GM18858 (cell line): Measurements from ENCODE around the gene DVL2.
A peak's percentile ranks its signal among the peaks of the same experiment; 100 is the strongest.
"Not testable (repeated sequence)": the region's sequence is repeated elsewhere in the genome, so short reads cannot be mapped to it uniquely, and the experiment has no call there.

Experiments
- ATAC-seq: cut with Tn5 transposase; IDR thresholded peaks from one replicate; pipeline ENCODE4 v1.9.1; 2021; ENCODE audit not compliant: unreplicated experiment

Gene DVL2

DNA sequence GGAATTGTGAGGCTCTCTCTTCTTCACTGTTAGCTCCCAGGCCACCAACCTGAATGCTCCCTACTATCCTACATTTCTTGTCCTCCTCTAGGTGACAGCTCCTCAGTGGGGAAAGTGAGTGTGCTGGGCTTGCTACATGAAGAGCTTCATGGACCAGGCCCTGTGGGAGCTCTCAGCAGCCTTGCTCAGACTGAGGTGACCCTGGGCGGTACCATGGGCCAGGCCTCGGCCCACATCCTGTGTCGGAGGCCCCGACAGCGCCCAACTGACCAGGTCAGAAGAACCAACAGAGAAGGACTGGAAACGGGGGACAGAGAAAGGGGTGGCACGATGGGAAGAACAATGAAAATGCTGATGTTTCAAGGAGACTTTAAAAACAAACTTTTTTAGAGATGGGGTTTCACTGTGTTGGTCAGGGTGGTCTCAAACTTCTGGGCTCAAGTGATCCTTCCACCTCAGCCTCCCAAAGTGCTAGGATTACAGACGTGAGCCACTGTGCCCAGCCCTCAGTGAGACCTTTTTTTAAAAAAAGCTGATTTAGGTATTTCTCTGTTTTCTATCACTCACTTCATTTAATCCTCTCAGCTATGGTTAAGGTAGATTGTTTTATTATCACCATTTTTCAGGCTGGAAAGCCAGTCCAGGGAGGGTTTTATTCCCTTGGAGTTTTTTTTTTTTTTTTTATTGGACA is 22.6 kb upstream of the DVL2 start:
- ATAC-seq = no peak

DNA sequence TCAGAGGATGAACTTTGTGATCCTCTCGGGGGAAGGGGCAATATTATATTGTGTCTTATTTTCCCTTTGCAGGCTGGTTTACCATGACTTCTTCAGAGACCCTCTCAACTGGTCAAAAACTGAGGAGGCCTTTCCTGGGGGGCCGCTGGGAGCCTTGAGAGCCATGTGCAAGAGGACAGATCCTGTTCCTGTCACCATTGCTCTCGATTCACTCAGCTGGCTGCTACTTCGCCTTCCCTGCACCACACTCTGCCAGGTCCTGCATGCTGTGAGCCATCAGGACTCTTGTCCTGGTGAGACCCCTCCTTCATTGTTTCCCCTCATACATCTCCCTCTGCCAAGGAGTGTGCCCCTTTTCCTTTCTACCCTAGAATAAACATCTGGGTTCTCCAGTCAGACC is 20.2 kb upstream of the DVL2 start:
- ATAC-seq = no peak

DNA sequence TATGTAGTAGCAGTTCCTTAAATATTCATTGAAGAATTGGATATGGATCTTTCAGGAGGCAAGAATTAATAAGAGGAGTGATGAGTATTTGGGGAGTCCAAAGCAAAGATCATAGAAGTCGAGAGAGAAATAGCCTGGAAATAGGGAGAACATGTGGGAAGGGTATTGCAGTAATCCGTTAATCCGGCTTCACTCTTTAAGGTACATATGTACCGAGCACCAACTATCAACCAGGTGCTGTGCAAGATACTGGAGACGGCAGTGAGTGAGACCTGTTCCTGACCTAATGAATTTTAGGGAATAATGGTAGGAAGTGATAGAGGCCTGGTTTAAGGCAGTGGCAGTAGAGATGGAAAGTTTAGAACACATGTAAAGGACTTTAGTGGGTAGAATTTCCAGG is 18.8 kb upstream of the DVL2 start:
- no peak for ATAC-seq

DNA sequence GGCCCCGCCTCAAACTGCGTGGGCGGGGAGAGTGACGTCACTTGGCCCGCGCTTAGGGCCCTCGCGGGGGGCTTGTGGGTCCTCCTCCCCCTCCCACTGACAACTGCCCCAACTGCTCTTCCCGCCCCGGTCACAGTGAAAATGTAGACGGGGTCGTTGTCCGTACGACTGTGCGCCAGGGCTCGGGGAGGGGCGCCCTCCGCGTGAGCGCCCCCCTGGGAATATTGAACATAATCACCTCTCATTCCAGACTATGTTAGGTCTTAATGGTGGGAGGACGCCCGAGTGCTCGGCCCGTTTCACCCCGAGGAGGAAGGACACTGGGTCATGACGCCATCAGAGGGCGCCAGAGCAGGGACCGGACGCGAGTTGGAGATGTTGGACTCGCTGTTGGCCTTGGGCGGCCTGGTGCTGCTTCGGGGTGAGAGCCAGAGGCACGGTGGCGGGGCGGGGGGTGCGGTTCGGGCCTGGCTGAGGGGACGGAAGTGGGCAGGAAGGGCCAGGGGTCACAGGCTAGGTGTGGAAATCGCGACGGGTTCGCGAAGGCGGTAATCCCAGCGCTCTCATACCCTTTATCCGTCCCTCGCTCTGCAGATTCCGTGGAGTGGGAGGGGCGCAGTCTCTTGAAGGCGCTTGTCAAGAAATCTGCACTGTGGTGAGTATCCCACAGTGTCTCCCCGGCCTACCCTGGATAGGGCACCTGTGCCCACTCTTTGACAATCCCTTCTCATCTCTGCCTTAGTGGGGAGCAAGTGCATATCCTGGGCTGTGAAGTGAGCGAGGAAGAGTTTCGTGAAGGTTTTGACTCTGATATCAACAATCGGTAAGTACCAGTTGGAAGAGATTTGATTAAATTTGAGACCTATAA is 18.1 kb upstream of the DVL2 start, which contains the start of gene ELP5:
ELP5 (plus strand) TSS at position 40 of the 868 bp plus-strand sequence; CDS start at position 376, 336 bp downstream.
- ATAC-seq = peak; percentile 40

DNA sequence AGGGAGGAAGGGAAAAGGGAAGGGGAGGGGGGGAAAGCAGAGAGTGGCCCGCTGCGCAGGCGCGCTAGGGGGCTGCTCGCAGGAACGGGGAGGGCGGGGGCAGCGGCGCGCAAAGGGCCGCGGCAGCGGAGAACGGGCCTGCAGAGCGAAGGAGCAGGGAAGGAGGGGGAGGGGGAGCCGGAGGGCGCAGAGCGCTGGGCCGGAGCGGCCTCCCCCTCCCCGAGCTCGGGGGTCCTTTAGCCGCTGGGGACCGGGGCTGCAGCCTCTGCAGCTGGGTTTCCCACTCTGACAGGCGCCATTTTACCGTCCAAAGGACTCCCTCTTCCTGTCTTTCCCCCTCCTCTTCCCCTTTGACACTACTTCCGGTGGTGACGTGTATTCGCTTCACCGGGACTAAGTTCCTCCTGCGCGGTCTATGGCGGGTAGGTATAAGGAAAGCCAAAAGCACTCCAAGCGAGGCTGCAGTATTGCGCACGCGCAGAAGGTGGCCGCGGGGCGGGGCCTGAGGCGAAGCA is 17.4 kb upstream of the DVL2 start, which contains the start of gene CTDNEP1:
CTDNEP1 (minus strand) TSS at position 74 of the 515 bp plus-strand sequence. CDS start 438 bp downstream, outside the sequence.
- ATAC-seq = peak; percentile 68

DNA sequence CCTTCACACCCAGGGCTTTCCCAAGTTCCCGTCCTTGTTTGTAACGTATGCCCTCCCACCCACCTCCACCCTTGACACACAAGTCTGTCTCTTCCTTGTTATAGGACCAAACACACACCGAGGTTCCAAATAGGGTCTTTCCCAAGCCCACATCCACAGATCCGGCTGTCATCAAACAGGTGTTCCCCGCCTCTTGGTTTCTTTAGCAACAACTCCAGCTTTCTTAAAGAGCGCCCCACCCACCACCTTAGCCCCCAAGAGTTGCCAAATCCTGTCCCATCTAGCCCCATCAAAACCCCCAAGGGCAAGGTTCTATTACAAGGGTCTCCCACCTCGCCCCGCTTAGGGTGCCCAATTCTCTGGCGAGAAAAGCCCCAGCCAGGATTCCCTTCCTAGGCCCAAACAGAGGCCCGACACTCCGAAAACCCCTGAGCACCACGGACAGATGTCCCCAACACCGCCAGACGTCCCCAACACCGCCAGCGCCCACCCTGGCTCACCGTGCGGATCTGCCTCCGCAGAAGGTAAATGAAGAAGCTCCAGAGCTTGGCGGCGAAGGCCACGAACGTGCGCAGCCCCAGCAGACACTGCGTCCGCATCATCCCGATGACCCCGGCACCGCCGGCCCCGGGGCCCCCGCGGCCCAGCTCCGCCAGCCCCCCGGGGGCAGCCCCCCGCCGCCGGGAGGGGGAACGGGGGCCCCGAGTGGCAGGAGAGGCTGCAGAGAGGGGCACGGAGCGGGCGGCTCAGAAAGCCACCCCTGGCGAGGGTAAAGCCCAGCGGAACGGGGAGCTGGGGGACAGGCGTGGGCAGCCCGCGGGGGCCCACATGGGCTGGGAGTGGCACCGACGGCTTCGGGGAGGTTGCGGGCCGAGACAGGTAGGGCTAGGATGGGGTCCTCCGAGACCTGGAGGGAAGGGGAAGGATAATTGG is 16.6 kb upstream of the DVL2 start:
- no peak for ATAC-seq

DNA sequence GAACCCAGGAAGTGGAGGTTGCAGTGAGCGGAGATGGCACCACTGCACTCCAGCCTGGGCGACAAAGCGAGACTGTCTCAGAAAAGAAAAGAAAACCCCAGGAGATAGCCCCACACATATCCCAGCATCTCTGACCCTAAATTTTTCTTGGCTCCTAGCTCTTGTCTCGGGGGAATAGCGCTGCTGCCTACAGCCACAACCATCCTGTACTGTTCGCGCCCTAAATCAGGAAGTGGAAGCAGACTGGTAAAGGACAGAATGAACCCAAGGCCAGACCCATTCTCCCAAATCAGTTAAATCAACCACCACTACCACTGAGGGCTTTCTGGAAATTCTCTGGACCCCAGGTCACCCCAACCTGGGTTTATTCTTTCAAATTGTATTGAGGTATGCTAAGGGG is 15.5 kb upstream of the DVL2 start:
- ATAC-seq = no peak

DNA sequence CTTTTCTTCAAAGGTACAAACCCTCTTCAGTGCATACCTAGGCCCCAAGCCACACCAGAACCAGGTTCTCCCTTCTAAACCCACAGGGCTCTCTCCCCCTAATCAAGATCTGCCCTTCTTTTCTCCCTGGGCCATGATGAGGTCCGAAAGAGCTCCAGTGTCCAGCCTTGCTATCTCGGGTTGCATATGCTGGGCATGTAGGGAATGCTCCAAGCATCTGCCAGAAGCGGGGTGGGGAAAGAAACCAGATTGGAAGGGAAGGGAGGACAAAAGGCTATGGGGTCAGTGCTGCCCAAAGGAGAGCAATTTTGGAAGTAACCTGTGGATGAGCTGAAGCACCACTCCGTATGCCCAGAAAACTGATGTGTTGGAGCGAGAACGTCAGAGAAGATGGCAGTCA is 14.9 kb upstream of the DVL2 start:
- ATAC-seq = no peak

DNA sequence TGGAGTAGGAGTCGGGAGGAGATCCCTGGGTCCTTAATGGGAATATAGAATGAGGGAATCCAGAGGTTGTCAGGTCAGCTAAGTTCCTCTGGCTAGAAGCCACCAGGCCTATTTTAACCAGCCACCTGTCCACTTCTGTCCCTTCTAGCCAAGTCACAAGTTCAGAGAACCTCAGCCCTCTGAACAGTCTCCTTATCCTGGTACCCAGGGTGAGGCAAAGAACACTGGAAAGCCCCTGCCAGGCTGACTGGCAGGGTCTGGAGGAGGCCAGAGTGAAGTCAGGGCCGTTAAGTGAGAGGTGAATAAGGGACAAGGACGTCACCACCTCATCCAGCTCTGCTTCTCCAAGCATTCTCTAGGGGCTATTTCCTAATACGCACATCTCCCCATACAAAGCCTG is 14.5 kb upstream of the DVL2 start:
- no peak for ATAC-seq

DNA sequence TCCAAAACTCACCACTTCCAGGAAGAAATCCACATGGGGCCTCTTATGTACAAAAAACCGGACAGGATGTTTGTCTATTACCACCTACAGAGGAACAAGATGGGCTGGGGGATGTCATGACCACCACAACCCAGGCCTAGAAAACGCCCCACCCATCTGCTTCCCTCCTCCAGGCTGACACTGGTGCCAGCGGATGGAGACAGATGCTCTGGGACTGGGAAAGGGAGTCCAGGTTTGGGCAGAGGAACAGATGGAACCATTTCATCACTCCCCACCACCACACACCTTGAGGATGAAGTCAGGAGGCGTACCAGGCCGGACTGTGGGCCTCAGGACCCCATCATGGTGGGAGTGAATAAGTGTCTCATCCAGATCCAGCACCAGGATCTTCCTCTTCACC is 12.5 kb upstream of the DVL2 start:
- ATAC-seq = no peak

DNA sequence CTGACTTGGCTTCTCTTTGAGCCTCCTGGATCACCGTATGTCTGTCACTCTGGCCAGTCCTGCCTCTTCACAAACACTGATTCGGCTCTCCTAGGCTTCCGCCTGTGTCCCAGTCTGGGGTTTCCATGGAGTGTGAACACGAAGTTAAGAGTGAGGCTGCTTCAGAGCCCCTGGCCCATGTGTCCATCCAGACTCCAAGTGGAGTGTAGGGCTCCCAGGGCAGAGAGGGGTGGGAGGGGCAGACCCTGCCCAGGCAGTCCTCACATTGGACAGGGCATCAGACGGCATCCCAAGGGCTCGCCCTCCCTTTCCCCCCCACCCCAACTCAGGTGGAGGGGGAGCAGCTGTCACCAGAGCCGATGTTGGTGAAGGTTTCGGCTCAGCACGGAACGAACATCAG is 9.5 kb upstream of the DVL2 start:
- not testable (repeated sequence) for ATAC-seq

DNA sequence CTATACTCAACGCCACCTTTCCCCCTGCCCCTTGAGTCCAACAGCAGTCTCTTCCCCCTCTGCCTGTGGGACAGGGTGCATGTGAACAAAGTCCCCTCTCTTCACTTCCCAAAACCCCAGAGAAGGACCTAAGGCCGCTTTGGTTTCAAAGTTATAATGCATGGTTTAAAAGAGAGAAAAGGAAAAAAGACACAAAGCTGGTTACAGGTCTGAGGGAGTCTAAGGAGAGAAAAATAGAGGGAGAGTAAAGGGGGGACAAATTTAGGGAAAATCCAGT is 9.1 kb upstream of the DVL2 start:
- ATAC-seq = no peak

DNA sequence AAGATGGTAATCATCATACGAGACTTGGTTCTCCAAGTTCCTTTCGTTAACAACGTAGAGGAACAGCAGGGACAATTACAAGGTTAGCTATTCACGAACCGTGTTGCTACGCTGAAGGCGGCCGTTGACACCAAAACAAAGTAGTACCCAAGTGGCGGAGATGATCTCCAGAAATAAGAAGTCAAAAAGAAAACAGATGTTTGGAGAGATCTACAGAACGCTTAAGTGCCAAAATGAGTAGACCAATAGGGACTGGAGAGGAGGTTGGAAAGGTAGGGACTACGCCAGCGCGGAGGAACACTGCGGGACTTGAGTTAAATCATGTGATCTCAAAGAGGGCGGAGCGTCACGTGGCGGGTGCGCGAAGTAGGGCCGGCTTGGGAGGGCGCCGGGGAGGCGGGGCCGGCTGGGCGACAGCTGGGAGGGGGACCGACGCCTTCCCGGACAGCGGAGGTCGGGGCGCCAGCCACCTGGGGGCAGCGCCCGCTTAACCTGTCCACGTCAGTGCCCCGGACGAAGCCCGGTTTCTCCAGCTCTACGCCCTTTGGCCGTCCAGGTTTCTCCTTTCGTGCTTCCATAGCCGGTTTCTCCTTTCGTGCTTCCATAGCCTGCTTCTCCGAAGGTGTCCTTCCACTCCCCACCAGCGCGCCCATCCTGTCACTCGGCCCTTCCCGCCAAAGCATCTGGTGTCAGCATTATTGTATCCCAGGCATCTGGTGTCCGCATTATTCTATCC is 8.6 kb upstream of the DVL2 start:
- no peak for ATAC-seq

DNA sequence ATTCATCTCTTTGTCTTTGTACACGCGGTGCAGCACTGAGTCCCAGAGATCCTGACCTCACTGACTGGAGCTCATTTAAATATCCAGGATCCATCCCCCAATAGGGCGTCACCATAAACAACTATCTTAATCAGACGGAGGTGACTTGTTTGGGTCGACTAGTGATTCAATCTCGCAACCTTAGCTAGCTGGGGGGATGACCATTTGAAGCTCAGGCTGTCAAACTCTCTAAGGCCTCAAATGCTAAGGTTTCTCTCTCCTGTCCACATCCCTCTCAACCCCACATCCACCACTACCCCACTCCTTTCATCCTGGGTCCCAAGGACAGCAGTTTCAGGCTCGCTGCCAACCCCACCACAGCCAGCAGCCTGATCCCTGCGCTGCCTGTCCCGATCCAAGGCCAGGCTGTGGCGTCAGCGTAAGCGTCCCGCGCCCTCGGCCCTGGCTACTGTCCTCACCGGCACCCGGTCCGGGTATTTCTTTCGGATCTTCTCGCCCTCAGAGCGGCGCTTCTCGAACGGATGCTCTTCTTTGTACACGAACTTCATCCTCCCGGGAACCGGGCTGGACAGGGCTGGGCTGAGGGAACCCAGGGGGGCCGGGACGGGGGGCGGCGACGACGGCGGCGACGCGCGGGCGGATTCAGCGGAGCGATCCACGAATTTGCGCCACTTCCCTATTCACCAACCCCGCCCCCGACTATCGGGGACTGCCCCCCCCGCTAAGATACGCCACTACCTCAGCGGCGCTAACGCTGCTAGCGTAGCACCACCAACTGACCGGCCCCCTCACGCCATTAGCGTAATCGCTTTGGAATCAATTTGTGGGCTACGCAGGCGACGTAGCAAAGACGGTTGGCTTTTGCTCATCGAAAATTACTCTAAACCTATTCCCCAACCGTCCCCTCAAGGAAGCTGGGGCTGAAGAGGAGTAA is 7.7 kb upstream of the DVL2 start, which contains the start of gene GABARAP:
GABARAP (minus strand) TSS at position 667 of the 934 bp plus-strand sequence; CDS start at position 548, 119 bp downstream.
- ATAC-seq = no peak

DNA sequence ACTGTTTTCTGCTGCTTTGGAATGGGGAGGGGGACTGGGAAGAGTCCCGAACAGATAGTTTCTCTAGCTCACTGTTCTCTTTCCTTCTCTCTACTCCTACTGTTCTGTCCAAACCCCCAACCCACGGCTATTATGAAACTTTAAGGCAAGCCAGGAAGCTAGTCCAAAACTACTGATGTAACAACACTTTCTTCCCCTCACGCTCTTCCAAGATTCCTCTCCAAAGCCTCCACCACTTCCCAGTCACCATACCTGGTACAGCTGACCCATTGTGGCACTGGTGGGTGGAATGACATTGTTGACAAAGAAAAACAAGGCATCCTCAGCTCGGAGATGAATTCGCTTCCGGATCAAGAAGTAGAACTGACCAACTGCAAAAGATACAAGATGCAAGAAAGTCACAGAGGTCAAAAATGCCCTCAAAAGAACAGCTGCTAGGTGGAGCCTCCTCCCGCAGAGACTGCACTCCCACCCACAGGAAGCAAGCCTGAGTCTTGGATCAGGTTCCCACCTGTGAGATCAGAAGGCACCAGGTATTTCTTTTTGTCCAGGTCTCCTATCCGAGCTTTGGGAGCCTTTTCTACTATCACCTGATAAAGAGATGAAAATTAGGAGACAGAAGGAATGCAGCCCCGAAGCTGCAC is 6.9 kb upstream of the DVL2 start:
- ATAC-seq = no peak

DNA sequence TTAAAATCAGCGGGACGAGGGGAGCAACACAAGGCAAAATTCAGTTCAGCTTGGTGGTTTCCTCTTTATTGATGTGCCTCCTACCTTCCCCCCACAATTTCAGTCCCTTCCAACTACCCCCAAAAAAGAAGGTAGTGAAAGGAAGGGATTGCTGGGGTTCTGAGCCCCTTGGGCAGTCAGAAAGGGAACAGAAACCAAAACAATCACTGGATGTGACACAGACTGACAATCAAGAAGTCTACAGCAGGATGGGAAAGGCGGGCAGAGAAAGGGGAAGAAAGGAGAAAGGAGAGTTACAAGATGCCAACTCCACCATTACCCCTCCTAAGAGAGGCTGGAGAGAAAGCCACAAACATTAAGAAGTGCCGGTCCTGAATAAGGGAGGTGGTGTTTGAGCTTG is 6.1 kb upstream of the DVL2 start:
- ATAC-seq = no peak

DNA sequence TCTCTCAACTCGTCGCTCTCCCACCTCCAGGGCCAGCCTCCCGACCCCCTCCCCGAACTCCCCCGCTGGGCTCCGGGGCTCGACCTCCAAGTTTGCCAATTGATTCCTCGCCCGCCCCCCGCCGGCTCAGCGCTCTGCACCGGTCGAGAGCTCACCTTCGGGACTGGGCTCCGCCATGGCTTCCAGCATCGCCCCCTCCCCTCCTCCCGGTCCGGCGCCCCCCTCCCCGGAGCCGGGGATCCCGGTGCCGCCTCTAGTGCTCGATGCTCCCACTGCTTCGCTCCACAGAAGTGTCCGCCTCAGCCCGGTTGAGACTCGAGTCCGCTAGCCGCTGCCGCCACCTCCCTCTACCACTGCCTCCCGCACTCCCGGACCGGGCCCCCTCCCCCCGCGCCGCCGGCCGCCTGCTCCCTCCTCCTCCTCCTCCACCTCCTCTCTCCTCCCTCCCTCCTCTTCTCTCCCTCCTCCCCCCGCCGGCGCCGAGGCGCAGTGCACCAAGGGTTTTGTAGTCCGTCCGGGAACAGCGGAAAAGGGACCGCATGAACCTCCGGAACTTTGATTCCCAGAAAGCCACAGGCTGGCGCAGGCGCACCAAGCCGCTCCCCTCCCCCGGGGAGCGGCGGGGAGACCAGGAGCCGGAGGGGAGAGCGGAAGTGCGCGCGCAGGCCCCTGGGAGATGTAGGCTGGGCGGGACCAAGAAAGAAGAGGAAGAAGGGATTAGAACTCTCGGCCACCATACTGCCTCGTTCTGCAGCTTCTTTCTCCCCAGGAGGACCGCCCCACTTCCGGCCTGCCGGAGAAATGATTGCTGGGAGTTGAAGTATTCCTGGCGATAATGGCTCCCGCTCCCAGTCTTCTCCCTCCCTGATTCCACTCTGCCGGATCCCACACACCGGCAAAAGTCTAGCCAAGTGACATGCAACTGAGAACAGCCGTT is 5.0 kb upstream of the DVL2 start, which contains the start of gene PHF23:
PHF23 (minus strand) TSS at position 367 of the 937 bp plus-strand sequence; CDS start at position 189, 178 bp downstream.
- ATAC-seq = peak; percentile 24
